HepG2 (cell line): Measurements from ENCODE around the gene PTPA.

ENCODE experiments used
- FOXA1 ChIP-seq, 2 experiments: fragments of 450-650 bp in 1 of 2; sonication (generic) in 1 of 2; formaldehyde crosslinking in 1 of 2; IDR thresholded peaks; 2 replicates each; pipeline versions ENCODE4 v1.4.0 to v1.6.1; 2016 to 2020; ENCODE audit warnings: missing genetic modification reagents in 1 of 2
- NONO ChIP-seq, 2 experiments: fragments of 450-650 bp in 1 of 2; sonication (generic) in 1 of 2; formaldehyde crosslinking in 1 of 2; IDR thresholded peaks in 1 of 2; conservative IDR thresholded peaks in 1 of 2; 2 replicates each; pipeline versions ENCODE4 v1.6.1 to v1.8.0; 2017 to 2022; ENCODE audit warnings: mild to moderate bottlenecking in 1 of 2, missing genetic modification reagents in 1 of 2, moderate library complexity in 1 of 2
- RAD21 ChIP-seq: fragments of 450-650 bp; formaldehyde crosslinking; IDR thresholded peaks from 2 replicates; pipeline ENCODE4 v1.5.0; 2020; ENCODE audit warnings: mild to moderate bottlenecking
- RAD51 ChIP-seq: fragments of 450-650 bp; IDR thresholded peaks from 2 replicates; pipeline ENCODE4 v1.6.1; 2016; ENCODE audit warnings: borderline replicate concordance
- RNF2 ChIP-seq: fragments of 450-650 bp; conservative IDR thresholded peaks from 2 replicates; pipeline ENCODE4 v1.6.1; 2016; ENCODE audit warnings: low read depth
- SETDB1 ChIP-seq: sonication (generic); formaldehyde crosslinking; IDR thresholded peaks from 2 replicates; pipeline ENCODE4 v1.5.1; 2020; ENCODE audit warnings: missing genetic modification reagents, mild to moderate bottlenecking, borderline replicate concordance
- SMC3 ChIP-seq: IDR thresholded peaks from 2 replicates; pipeline ENCODE4 v1.6.1; 2011; ENCODE audit warnings: low read length, improper control_type of control experiment
- ZNF121 ChIP-seq: sonication (generic); formaldehyde crosslinking; IDR thresholded peaks from 2 replicates; pipeline ENCODE4 v1.5.0; 2020; ENCODE audit warnings: mild to moderate bottlenecking, missing genetic modification reagents
- ZNF34 ChIP-seq: sonication (generic); formaldehyde crosslinking; IDR thresholded peaks from 2 replicates; pipeline ENCODE4 v1.4.0; 2020; ENCODE audit warnings: mild to moderate bottlenecking, missing genetic modification reagents, borderline replicate concordance
- TF ChIP-seq, protein P1 (sequence below): sonication (generic); formaldehyde crosslinking; IDR thresholded peaks from 2 replicates; pipeline ENCODE4 v1.5.0; 2020; ENCODE audit warnings: mild to moderate bottlenecking, missing genetic modification reagents, moderate library complexity
- TF ChIP-seq, protein P2 (sequence below): sonication (generic); formaldehyde crosslinking; IDR thresholded peaks from 2 replicates; pipeline ENCODE4 v1.4.0; 2020; ENCODE audit warnings: missing genetic modification reagents
- TF ChIP-seq, protein P3 (sequence below): sonication (generic); formaldehyde crosslinking; IDR thresholded peaks from 2 replicates; pipeline ENCODE4 v1.4.0; 2020; ENCODE audit warnings: missing genetic modification reagents
- TF ChIP-seq, protein P4 (sequence below): sonication (generic); formaldehyde crosslinking; IDR thresholded peaks from 2 replicates; pipeline ENCODE4 v1.4.0; 2020; ENCODE audit warnings: missing genetic modification reagents
- TF ChIP-seq, protein P5 (sequence below): sonication (generic); formaldehyde crosslinking; IDR thresholded peaks from 2 replicates; pipeline ENCODE4 v1.4.0; 2020; ENCODE audit warnings: missing genetic modification reagents

DNA sequence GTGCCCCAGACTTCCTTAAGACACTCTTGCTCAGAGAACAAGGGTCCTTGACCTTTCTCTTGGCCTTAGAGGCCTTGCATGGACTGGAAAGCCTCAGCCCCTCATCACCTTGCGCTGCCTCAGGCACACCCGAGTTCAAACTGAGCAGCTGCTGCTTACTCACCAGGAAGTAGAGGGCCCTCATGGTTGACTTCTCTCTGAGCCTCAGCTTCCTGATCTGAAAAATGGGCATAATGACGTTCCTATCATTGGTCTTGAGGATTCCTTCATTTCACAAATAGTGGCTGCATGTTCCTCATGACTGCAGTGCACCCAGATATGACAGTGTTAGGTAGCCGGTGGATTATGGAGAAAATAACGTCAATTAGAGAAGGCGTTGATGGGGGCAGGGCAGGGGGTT is 38.2 kb downstream of the PTPA start:
- TF ChIP-seq RAD21 = no peak
- TF ChIP-seq RNF2 = no peak
- TF ChIP-seq, protein P1, sequence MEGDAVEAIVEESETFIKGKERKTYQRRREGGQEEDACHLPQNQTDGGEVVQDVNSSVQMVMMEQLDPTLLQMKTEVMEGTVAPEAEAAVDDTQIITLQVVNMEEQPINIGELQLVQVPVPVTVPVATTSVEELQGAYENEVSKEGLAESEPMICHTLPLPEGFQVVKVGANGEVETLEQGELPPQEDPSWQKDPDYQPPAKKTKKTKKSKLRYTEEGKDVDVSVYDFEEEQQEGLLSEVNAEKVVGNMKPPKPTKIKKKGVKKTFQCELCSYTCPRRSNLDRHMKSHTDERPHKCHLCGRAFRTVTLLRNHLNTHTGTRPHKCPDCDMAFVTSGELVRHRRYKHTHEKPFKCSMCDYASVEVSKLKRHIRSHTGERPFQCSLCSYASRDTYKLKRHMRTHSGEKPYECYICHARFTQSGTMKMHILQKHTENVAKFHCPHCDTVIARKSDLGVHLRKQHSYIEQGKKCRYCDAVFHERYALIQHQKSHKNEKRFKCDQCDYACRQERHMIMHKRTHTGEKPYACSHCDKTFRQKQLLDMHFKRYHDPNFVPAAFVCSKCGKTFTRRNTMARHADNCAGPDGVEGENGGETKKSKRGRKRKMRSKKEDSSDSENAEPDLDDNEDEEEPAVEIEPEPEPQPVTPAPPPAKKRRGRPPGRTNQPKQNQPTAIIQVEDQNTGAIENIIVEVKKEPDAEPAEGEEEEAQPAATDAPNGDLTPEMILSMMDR (CRISPR knock-in tag) = no peak
- TF ChIP-seq ZNF34 = no peak
- TF ChIP-seq FOXA1 (IDR thresholded peaks at IDR 0.05) = no peak
- TF ChIP-seq FOXA1 (CRISPR knock-in tag; IDR thresholded peaks at IDR 0.05) = no peak
- TF ChIP-seq RAD51 = no peak
- TF ChIP-seq, protein P2, sequence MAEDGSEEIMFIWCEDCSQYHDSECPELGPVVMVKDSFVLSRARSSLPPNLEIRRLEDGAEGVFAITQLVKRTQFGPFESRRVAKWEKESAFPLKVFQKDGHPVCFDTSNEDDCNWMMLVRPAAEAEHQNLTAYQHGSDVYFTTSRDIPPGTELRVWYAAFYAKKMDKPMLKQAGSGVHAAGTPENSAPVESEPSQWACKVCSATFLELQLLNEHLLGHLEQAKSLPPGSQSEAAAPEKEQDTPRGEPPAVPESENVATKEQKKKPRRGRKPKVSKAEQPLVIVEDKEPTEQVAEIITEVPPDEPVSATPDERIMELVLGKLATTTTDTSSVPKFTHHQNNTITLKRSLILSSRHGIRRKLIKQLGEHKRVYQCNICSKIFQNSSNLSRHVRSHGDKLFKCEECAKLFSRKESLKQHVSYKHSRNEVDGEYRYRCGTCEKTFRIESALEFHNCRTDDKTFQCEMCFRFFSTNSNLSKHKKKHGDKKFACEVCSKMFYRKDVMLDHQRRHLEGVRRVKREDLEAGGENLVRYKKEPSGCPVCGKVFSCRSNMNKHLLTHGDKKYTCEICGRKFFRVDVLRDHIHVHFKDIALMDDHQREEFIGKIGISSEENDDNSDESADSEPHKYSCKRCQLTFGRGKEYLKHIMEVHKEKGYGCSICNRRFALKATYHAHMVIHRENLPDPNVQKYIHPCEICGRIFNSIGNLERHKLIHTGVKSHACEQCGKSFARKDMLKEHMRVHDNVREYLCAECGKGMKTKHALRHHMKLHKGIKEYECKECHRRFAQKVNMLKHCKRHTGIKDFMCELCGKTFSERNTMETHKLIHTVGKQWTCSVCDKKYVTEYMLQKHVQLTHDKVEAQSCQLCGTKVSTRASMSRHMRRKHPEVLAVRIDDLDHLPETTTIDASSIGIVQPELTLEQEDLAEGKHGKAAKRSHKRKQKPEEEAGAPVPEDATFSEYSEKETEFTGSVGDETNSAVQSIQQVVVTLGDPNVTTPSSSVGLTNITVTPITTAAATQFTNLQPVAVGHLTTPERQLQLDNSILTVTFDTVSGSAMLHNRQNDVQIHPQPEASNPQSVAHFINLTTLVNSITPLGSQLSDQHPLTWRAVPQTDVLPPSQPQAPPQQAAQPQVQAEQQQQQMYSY (CRISPR knock-in tag) = no peak
- TF ChIP-seq, protein P3, sequence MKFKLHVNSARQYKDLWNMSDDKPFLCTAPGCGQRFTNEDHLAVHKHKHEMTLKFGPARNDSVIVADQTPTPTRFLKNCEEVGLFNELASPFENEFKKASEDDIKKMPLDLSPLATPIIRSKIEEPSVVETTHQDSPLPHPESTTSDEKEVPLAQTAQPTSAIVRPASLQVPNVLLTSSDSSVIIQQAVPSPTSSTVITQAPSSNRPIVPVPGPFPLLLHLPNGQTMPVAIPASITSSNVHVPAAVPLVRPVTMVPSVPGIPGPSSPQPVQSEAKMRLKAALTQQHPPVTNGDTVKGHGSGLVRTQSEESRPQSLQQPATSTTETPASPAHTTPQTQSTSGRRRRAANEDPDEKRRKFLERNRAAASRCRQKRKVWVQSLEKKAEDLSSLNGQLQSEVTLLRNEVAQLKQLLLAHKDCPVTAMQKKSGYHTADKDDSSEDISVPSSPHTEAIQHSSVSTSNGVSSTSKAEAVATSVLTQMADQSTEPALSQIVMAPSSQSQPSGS = no peak
- no peak for TF ChIP-seq SMC3
- TF ChIP-seq ZNF121 (CRISPR knock-in tag) = no peak
- TF ChIP-seq, protein P4, sequence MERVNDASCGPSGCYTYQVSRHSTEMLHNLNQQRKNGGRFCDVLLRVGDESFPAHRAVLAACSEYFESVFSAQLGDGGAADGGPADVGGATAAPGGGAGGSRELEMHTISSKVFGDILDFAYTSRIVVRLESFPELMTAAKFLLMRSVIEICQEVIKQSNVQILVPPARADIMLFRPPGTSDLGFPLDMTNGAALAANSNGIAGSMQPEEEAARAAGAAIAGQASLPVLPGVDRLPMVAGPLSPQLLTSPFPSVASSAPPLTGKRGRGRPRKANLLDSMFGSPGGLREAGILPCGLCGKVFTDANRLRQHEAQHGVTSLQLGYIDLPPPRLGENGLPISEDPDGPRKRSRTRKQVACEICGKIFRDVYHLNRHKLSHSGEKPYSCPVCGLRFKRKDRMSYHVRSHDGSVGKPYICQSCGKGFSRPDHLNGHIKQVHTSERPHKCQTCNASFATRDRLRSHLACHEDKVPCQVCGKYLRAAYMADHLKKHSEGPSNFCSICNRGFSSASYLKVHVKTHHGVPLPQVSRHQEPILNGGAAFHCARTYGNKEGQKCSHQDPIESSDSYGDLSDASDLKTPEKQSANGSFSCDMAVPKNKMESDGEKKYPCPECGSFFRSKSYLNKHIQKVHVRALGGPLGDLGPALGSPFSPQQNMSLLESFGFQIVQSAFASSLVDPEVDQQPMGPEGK (CRISPR knock-in tag) = no peak
- TF ChIP-seq SETDB1 (CRISPR knock-in tag) = no peak
- no peak for TF ChIP-seq NONO (IDR thresholded peaks at IDR 0.05)
- no peak for TF ChIP-seq NONO (CRISPR knock-in tag; conservative IDR thresholded peaks at IDR 0.05)
- TF ChIP-seq, protein P5, sequence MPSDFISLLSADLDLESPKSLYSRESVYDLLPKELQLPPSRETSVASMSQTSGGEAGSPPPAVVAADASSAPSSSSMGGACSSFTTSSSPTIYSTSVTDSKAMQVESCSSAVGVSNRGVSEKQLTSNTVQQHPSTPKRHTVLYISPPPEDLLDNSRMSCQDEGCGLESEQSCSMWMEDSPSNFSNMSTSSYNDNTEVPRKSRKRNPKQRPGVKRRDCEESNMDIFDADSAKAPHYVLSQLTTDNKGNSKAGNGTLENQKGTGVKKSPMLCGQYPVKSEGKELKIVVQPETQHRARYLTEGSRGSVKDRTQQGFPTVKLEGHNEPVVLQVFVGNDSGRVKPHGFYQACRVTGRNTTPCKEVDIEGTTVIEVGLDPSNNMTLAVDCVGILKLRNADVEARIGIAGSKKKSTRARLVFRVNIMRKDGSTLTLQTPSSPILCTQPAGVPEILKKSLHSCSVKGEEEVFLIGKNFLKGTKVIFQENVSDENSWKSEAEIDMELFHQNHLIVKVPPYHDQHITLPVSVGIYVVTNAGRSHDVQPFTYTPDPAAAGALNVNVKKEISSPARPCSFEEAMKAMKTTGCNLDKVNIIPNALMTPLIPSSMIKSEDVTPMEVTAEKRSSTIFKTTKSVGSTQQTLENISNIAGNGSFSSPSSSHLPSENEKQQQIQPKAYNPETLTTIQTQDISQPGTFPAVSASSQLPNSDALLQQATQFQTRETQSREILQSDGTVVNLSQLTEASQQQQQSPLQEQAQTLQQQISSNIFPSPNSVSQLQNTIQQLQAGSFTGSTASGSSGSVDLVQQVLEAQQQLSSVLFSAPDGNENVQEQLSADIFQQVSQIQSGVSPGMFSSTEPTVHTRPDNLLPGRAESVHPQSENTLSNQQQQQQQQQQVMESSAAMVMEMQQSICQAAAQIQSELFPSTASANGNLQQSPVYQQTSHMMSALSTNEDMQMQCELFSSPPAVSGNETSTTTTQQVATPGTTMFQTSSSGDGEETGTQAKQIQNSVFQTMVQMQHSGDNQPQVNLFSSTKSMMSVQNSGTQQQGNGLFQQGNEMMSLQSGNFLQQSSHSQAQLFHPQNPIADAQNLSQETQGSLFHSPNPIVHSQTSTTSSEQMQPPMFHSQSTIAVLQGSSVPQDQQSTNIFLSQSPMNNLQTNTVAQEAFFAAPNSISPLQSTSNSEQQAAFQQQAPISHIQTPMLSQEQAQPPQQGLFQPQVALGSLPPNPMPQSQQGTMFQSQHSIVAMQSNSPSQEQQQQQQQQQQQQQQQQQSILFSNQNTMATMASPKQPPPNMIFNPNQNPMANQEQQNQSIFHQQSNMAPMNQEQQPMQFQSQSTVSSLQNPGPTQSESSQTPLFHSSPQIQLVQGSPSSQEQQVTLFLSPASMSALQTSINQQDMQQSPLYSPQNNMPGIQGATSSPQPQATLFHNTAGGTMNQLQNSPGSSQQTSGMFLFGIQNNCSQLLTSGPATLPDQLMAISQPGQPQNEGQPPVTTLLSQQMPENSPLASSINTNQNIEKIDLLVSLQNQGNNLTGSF = no peak
